ENCODE measurements around the gene PIGL. TPM values are rescaled to one million over a fixed set of nuclear protein-coding genes. Genes with fewer than 3 reads are reported as not detected.

Gene PIGL
- total and polyA plus RNA-seq, 2 of the 4 experiments (the other 2 are of a cell fraction), result 17.9 to 29.5 TPM

DNA sequence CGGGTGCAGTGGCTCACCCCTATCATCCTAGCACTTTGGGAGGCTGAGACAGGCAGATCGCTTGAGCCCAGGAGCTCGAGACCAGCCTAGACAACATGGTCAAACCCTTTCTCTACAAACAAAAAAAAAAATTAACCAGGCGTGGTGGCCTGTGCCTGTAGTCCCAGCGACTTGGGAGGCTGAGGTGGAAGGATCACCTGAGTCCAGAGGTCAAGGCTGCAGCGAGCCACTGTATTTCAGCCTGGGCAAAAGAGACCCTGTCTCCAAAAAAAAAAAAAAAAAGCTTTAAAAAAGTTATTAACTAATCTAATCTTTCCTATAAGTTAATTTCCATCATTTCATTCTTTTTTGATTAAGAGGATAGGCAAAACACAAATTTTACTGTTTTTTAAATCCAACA, 4.2 kb upstream of the PIGL start:
- no peak for DNase-seq
- H3K4me2 ChIP-seq (ENCODE audit: low read depth, low read length), result no peak overlapping the region
- intact Hi-C loops (cut with micrococcal nuclease), result no loop called here

More for the DNA sequence above, 4.2 kb upstream of the PIGL start:
- no peak for ATAC-seq (ENCODE audit: low read depth)
- peaks cover 10 to 35% of the 10 kb centered on the region in 2 experiments; a peak in 3 of 4 replicates for H3K79me1 ChIP-seq (ENCODE audit: low read depth in 1 of 2, low read length in 2 of 2)
- H2BK20ac ChIP-seq (ENCODE audit: low read depth, low read length), result no peak overlapping the region
- H4K8ac ChIP-seq (ENCODE audit: low read depth in 2 of 2, low read length in 2 of 2), result no peak overlapping the region
- no peak for TF ChIP-seq RFX5 (IDR thresholded peaks at IDR 0.05; ENCODE audit: low read depth, low read length)
- TF ChIP-seq MXI1 (IDR thresholded peaks at IDR 0.05; ENCODE audit: borderline replicate concordance, low read depth, low read length), result no peak
- TF ChIP-seq RAD21 (IDR thresholded peaks at IDR 0.05; ENCODE audit: low read length), result no peak
- TF ChIP-seq BHLHE40 (IDR thresholded peaks at IDR 0.05; ENCODE audit: low read depth, low read length), result no peak
- TF ChIP-seq MAZ (IDR thresholded peaks at IDR 0.05; ENCODE audit: borderline replicate concordance, low read depth, low read length), result no peak
- no peak for TF ChIP-seq POLR2A (IDR thresholded peaks at IDR 0.05; ENCODE audit: low read depth, low read length)
- TF ChIP-seq RCOR1 (IDR thresholded peaks at IDR 0.05; ENCODE audit: insufficient replicate concordance, low read length), result no peak
- TF ChIP-seq, protein P1, sequence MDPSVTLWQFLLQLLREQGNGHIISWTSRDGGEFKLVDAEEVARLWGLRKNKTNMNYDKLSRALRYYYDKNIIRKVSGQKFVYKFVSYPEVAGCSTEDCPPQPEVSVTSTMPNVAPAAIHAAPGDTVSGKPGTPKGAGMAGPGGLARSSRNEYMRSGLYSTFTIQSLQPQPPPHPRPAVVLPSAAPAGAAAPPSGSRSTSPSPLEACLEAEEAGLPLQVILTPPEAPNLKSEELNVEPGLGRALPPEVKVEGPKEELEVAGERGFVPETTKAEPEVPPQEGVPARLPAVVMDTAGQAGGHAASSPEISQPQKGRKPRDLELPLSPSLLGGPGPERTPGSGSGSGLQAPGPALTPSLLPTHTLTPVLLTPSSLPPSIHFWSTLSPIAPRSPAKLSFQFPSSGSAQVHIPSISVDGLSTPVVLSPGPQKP (IDR thresholded peaks at IDR 0.05; ENCODE audit: borderline replicate concordance, low read depth, low read length), result no peak
- no peak for TF ChIP-seq MAFK (IDR thresholded peaks at IDR 0.05; ENCODE audit: low read depth, low read length)
- CTCF ChIA-PET, result no interaction called here
- no peak overlapping the region for H4K5ac ChIP-seq (ENCODE audit: low read depth, low read length)
- WGBS, 2 experiments (ENCODE audit: extremely low coverage in 2 of 2, insufficient read length in 1 of 2), result 60% methylated on average over 1 of the region's 6 CpGs; no CpG with 5 or more reads in 1 of the 2 experiments
- no peak overlapping the region for H2AFZ ChIP-seq (replicated peaks; ENCODE audit: low read length, poor library complexity)
- no peak overlapping the region for H4K91ac ChIP-seq (ENCODE audit: insufficient read depth, low read depth, low read length)
- H3K23ac ChIP-seq (ENCODE audit: low read depth, low read length), result no peak overlapping the region
- H4K20me1 ChIP-seq (ENCODE audit: insufficient read depth, low read length), result peaks cover 52% of the 10 kb centered on the region
- H2BK120ac ChIP-seq (ENCODE audit: low read depth, low read length), result no peak overlapping the region
- peaks cover 6% of the 10 kb centered on the region; the same call in 1 of the 2 replicates for H3K9me1 ChIP-seq (ENCODE audit: insufficient read depth, low read length)
- 0 out of 2 replicates have a peak, but pooled peaks cover 1% of the 10 kb centered on the region for H3K36me3 ChIP-seq (ENCODE audit: control insufficient read depth, insufficient read depth, low read length)
- no peak overlapping the region for H3K27ac ChIP-seq (ENCODE audit: insufficient read depth, low read length)
- no peak overlapping the region; the same call in 1 of the 2 replicates for H2AK5ac ChIP-seq (ENCODE audit: low read depth, low read length)
- no peaks in the 10 kb centered on the region for H3K9me3 ChIP-seq (ENCODE audit: control insufficient read depth, insufficient read depth, low read length)
- H3K14ac ChIP-seq (replicated peaks; ENCODE audit: low read depth, low read length), result 0 out of 2 replicates have a peak overlapping the region, but pooled peaks have one; percentile 23
- H3K18ac ChIP-seq (ENCODE audit: low read depth, low read length), result no peak overlapping the region
- no peak overlapping the region for H2AK9ac ChIP-seq (replicated peaks; ENCODE audit: low read depth, low read length, poor library complexity)
- no peaks in the 10 kb centered on the region for H3K27me3 ChIP-seq (ENCODE audit: control insufficient read depth, insufficient read depth, low read length)
- no peak overlapping the region for H3K4ac ChIP-seq (ENCODE audit: low read depth, low read length)
- POLR2A ChIA-PET (ENCODE audit: unreplicated experiment), result no interaction called here
- no peak overlapping the region for H2BK5ac ChIP-seq (ENCODE audit: low read depth, low read length, poor library complexity, severe bottlenecking)
- H2BK15ac ChIP-seq (ENCODE audit: low read depth, low read length), result no peak overlapping the region
- peaks cover 6% of the 10 kb centered on the region for H3K4me1 ChIP-seq (ENCODE audit: control insufficient read depth, insufficient read depth, low read length)
- H3K56ac ChIP-seq (ENCODE audit: extremely low read depth, insufficient read depth, low read length), result no peak overlapping the region
- in situ Hi-C loops (cut with MboI; ENCODE audit: low sequenced_read_pairs), result no loop called here
- no TSS peak for BruUV-seq (replicated peaks)
- no peak overlapping the region for H3K4me3 ChIP-seq (ENCODE audit: insufficient read depth, low read depth, low read length)
- no peak overlapping the region for H3K9ac ChIP-seq (ENCODE audit: low read depth, low read length)
- dilution Hi-C loops (cut with HindIII; ENCODE audit: low sequenced_read_pairs, unreplicated experiment), result no loop called here
